HG03196 (cell line): Measurements from ENCODE around the gene BLNK.
"Not testable (repeated sequence)": the region's sequence is repeated elsewhere in the genome, so short reads cannot be mapped to it uniquely, and the experiment has no call there.

ENCODE experiments used
- ATAC-seq: cut with Tn5 transposase; IDR thresholded peaks from one replicate; pipeline ENCODE4 v1.9.1; 2021; ENCODE audit not compliant: unreplicated experiment

Gene BLNK

DNA sequence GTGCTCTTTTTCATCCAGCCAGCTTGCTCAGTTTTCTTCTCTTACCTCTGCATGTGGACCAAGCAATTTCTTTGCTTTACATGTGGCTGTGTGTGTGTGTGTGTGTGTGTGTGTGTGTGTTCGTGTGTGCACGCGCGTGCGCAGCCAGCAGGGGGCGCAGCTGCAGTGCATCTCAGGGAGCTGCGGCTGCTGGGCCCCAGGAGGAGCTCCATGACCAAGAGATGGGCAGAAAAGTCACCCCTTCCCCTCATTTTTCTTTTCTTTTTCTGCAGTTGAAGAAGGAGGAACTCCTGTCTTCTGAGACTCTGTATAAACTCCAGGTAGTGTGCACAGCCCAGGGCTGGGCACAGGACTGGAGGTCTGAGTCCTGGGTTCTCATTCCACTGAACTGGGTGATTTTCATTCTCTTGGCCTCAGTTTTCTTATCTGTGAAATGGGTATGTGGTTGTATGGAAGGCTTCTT lies 41.8 kb downstream of the BLNK start:
- ATAC-seq: peak; percentile 59

DNA sequence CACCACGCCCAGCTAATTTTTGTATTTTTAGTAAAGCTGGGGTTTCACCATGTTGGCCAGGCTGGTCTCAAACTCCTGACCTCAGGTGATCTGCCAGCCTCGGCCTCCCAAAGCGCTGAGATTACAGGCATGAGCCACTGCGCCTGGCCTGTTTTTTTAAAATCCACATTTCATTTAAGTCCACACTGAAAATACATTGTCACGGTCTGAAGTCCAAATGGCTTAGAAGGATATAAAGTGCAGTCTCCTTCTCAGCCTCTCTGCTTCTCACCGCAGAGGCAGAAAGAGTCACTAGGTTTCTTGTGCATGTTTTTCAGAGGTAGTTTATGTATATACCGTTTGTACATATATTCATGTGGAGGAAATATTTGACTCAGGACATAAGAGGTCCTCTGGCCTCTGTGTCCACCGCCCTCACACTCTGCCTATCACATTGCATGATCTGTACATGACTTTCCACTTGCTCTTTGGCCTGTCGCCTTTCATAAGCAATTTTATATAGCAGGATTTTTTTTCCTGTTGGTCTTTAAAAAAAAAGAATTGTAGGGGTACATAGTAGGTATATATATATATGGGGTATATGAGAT lies 42.9 kb downstream of the BLNK start:
- no peak for ATAC-seq

DNA sequence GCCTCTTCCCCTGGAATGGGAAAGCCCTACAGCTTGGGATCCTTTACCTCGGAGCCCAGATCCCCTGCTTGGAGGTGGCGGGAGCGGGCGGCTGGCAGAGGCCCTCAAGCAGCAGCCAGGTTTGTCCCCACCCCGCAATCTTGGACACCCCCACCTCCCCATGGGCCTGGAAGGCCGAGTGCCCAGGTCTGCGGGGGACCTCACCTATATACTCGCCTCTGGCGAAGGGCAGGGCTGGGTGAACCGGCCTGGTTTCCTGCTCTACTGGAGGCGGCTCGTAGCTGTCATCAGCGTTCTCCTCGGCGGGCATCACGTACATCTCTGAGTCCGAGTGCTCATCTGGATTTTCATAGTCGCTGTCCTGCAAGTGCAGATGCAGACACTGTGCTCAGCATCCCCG lies 44.2 kb downstream of the BLNK start:
- no peak for ATAC-seq

DNA sequence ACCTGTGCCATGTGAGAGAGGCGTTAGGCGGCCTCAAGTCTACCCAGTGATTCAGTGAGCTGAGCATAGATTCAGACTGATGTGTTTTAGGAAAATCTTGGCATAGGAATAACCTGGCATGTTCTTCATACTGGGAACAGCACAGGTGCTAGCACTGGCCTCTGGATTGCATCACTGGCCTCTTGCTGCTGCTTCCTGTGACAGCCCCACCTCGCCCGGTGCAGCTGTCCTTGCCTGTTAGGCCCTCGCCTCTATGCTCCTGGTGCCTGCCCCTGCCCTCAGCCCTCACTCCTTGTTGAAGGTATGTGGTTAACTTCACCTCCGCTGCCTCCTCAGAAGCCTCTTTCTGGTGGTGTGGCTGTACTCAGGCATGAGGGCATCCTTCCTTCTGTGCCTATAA lies 46.2 kb downstream of the BLNK start:
- ATAC-seq: no peak

DNA sequence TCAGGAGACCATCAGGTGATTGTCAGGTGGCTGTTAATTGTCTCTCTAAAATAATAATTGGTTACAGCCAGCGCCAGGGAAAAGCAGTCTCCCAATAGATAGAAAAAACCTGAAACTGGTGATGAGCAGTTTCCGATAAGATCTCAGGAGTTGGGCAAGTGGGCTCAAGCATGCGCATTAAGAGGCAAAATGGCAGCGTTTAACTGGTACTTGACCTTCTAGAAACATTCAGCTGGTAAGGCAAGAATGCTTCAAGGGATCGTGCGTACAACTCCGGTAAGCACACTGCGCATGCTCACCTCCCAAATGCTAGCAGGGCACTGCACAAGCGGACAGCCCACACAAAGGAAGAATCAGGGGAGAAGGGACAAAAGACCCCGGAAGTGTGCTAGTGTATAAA lies 48.5 kb downstream of the BLNK start:
- ATAC-seq: no peak

DNA sequence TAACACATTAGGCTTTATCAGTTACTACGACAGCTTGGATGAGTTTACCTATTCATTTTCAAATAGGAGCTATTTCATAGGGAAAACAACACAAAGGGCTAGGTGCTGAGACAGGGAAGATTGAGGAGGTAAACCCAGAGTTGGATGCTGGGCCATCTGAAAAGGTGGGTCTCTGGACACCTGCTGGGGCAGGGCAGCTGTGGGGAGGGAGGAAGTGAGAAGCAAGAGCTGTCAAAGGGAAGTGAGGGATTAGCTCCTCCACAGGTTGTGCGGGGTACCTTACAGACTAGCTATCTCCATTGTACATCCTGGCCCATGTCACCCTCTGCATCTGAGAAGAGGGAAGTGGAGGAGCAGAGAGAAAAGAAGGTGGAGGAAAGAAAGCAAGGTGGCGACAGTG lies 48.9 kb downstream of the BLNK start:
- no peak for ATAC-seq

DNA sequence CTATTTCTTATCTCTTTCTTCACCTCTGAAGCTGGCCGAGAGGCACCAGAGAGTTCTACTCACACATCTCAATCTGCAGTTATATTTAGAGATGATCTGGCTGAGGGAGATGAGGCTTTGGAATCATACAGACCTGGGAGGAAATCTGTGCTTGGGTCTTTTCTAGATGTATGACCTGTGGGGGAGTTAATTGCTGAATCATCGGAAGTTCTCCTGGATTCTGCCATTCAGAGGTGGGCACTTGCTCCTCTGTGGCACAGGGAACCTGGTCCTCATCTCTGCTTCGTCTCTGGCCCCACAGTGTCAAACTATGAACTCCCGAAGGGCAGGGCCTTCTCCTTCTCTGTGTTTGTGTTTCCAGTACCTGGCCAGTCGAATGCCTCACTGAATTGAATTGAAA lies 52.5 kb downstream of the BLNK start:
- ATAC-seq: no peak

DNA sequence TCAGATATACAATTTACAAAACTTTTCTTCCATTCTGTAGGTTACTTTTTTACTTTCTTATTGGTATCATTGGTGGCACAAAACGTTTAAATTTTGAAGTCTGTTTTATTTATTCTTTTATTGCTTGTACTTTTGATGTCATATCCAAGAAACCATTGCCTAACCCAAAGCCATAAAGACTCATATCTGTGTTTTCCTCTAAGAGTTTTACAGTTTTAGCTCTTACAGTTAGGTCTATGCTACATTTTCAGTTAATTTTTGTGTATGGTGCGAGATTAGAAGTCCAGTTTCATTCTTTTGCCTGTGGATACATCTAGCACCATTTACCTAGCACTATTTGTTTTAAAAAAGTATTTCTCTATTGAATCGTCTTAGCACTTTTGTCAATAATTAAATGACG lies 53.7 kb downstream of the BLNK start:
- ATAC-seq: no peak

DNA sequence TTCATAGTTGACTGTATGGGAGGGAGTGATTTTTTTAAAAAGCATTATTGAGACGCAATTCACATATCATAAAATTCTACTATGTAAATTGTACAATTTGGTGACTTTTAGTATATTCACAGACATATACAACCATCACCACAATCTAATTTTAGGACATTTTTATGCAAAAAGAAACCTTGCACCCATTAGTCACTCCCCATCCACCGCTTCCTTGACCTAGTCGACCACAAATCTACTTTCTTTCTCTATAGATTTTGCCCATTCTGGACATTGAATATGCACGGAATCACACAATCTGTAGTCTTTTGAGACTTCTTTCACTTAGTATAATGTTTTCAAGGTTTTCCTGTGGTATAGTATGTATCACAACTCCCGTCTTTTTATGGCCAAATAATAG lies 54.6 kb downstream of the BLNK start:
- ATAC-seq: no peak

DNA sequence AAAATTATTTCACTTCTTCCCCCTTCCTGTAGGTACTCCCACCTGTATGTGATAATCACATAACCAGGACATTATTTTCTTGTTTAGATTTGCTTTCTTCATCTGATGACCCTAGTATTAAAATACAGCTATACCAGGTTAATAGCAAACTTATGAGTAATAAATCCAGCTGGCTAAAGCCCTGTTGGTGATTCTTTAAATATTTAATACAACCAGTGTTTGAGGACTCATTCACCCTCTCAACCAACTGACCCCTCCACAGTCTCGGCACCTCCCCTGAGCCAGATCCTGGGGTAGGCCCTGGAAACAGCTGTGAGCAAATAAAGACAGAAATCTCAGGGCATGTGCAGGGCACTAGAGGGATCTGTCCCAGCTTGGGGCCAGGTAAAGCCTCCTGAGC lies 58.5 kb downstream of the BLNK start:
- no peak for ATAC-seq

DNA sequence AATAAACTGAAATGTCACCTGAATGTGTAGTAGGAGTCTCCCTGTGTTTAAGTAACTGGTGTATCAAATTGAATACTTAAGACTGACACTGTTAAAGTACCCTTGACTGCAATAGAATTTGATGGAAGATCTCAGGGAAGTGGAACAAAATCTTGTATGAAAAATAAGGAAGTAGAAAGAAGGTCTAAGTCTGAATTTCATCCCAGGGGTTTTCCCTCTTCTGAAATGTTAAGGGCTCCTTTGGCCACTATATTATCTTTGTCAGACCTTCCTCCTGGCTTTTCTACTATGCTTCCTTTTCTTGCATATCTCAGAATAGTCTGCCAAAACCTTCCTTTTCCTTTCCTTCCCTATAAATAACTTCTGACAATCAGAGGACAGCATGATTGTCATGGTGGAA lies 59.6 kb downstream of the BLNK start:
- ATAC-seq: no peak

DNA sequence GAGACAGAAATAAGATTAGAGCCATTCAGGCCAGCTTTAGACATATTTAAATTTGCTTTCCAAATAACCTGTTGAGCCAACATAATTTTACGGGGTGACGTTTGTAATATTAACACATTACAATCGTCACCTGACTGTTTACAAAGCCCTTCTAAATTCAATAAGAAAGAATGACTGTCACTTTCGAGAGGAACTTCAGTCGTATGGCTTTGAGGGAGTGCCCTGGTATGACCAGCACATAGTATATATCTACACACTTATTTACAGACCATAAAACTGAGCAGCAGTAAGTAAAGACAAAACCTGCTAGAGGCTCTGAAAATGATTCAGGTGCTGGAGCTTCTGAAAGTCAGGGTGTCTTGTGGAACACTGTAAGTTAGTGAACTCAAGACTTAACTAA lies 62.4 kb downstream of the BLNK start:
- no peak for ATAC-seq

DNA sequence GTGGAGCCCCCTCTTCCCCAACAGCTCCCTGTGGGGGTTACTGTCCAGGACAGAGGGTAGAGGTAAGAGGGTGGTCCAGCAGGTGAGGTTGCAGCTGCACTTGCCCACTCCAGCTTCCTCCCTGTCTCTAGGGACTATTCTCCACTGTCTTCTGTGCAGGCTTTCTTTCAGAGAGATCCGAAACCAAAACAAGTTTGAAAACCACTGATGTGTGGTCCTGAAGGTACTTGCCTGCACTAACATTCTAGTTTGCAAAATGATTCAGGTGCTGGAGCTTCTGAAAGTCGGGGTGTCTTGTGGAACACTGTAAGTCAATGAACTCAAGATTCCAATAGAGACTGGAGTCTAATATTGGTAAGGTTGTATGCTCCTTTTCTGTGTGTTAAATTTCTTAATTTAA lies 63.1 kb downstream of the BLNK start:
- no peak for ATAC-seq

DNA sequence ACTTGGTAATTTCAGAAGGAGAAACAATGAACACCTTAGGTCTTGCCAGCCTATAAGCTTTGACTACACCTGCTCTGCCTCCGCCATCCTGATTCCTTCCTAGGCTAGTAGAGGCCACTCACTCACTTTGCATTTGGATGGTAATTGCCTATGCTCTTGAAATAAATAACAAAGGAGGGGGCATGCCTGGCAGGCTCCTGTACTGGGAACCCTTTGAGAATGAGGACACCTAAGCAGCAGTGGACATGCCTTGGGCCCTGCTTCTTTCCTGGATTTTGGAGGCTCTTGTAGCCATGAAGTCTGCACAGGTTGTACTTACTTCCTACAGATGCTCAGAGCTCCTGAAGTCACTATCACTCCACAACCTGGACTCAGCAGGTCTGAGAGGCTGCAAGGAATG lies 65.8 kb downstream of the BLNK start:
- no peak for ATAC-seq

DNA sequence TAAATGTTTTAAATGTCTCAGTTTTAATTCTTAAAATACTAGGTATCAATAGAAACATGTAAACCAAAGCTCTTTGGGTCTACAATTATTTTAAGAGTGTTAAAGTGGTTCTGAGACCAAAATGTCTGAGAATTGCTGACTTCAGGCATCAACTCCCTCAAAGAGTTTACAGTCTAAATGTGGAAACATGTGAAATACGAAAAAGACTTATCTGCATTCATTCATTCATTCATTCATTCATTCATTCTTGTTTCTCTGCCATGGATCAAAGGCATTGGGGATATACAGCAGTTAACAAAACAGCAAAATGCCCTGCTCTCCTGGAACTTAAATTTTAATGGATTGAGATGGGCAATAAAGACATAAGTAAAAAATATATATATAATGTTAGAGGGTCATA lies 69.8 kb downstream of the BLNK start:
- no peak for ATAC-seq

DNA sequence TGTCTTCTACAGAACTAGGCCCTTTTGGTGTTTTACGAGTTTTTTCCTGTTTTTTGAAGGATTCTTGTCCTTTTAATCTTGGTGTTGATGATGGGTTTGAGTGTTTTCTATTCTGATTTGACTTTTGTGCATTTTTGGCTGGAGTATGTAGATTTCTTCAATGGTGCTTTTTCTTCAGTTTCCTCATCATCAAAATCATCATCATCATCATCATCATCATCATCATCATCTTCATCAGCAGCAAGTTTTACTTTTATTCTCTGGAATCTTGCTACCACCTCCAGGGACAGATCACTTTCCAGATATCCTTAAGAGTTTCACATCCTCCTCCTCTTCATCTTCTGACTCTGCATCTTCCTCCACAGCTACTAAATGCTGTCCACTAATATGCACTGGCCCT lies 81.9 kb downstream of the BLNK start:
- ATAC-seq: not testable (repeated sequence)

DNA sequence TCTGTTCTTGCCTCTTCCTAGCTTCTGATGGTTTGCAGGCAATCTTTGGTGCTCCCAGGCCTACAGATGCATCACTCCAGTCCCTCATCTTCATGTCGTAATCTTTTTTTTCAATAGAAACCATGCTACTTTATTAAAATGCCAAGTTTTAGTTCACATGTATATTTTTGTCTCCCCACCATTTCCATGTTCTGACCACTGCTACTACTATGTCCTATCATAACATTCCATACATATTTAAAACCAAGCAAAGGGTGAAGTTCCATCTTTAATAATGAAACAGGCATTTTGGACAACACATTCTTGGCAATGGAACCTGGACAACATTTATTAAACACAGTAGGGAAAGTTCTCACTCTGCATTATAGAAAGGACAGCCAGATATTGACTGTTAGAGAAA lies 82.5 kb downstream of the BLNK start:
- no peak for ATAC-seq

DNA sequence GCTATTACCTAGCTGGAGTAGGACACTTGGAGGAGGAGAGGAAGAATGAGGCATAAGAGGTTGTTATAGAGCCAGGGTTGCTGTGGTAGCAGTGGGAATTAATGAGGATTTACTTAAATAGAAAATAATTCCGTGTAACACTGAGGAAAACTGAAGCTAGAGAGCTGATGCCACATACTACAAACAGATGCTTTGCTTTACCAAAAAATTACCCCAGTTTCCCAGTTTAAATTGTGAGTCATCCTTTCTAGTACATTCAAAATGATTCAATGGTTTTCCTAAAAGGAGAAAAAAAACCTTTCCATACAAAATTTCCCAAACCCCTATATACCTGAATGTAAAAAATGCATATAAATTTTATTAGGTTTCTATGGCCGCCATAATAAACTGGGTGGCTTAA lies 82.9 kb downstream of the BLNK start:
- ATAC-seq: no peak

DNA sequence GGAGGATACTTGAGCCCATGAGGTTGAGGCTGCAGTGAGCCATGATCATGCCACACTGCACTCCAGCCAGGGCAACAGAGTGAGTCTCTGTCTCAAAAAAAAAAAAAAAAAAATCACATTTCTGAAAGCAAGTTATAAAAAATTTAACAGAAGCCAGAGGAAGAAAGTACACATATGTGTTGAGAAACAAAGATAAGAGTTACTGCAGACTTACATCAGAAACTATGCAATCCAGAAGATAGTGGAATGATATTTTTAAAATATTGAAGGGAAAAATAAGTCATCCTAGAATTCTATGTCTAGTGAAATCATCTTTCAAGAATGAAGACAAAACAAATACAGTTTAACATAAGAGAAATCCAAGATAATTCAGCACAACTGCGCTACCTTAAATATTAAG lies 94.4 kb downstream of the BLNK start:
- ATAC-seq: no peak

DNA sequence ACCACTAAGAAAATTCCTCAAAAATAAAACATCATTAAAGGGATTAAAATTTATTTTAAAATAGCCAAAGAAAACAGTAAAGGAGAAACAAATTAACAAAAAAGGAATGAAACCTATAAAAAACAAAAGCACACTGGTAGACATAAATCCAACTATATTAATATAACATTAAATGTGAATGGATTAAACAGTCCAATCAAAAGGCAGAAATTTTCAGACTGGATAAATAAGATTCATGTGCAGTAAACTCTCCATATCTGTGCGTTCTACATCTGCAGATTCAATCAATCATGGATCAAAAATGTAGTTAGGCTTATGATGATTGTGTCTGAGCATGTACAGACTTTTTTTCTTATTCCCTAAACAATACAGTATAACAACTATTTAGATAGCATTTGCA lies 98.7 kb downstream of the BLNK start:
- ATAC-seq: no peak

DNA sequence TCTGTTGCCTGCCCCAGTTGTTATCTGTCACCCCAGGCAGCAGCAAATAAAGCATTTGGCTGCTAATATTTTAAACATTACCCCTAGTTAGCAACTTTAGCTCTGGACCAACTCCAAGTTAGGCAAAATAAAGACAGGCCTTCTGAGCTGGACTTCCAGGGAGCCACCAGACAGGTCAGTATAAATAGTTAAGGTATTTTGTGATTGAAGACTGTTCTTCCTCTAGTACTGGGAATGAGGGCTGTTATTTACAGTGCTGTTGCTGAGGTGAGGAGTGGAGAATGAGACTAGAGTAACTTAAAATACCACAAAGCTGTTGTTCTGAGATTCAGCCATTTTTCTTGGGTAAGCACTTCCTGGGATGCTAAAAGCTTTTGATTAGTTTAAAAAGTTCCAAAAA lies 101.1 kb downstream of the BLNK start:
- ATAC-seq: no peak

DNA sequence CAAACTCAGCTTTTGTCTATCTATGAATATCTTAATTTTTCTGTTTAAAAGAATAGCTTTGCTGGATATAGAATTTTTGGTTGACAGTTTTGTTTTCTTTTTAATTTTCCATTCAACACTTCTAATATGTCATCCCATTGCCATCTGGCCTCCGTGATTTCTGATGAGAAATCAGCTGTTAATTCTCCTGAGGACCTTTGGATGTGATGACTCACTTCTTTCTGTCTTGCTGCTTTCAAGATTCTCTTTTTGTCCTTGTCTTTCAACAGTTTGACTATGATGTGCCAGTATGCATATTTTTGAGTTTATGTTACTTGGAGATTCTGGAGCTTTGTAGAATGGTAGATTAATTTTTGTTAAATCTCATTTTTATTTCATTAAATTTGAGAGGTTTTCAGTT lies 102.8 kb downstream of the BLNK start:
- ATAC-seq: no peak

DNA sequence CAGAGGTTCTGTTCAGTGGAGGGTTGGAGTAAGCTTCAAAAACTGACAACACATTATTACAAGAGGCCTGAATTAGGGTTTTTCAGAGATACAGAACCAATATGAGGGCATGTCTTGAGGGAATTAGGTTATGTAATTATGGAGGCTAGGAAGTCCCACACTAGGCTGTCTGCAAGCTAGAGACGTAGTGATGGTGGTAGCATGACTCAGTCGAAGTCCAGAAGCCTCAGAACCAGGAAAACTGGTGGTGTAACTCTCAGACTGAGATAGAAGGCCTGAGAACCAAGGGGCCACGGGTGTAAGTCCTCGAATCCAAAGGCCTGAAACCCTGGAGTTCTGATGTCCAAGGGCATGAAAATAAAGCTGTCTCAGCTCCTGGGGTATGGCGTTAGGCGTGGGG lies 105.6 kb downstream of the BLNK start:
- no peak for ATAC-seq

DNA sequence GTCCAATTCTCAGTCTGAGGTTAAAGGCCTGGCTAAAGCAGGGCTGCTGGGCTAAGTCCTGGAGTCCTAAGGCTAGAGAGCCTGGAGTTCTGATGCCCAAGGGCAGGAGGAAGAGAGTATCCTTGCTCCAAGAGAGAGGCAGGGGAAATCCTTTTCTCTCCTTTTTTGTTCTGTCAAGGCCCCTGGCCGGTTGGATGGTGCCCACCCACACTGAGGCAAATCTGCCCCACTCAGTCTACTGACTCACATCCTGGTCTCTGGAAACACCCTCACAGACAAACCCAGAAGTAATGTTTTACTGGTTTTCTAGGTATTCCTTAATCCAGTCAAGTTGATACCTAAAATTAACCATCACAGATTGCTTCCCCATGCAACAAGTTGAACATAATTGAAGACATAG lies 118.3 kb downstream of the BLNK start:
- no peak for ATAC-seq
